Stimulated activated CD8-positive, alpha-beta memory T cell treated with anti-CD3 and anti-CD28 coated beads, Interleukin-2, amount 100 ng/mL, for 1 hour (primary cell): Measurements from ENCODE around the gene TUBA3C.

Experiments
- DNase-seq, 2 donors: peaks; one replicate each; pipeline ENCODE4 v3.0.0-alpha.2; 2020; ENCODE audit warnings: low read depth in 2 of 2

The TUBA3C gene

DNA sequence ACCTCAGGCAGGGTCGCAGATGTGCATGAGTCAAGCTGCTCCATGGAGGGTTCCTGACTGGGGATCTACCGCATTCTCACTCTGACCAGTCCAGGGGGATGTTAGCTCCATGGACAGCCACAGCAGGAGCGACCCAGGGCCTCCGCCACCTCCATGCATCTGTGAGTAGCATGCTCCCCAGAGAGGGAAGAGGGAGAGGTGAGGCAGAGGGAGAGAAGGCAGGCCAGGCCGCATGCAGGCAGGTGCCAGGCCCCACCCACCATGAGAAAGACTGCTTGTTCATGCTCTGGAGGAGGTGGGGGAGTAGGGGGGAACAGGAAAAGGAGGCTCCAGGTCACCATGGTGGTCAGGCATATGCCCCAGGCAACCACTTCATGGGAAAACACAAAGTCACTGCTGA, 20.3 kb downstream of the TUBA3C start:
- no peak for DNase-seq

- DNase-seq = no peak
Observed at GRCh38 chr13:19159761-19160420, 21.7 kb downstream of the TUBA3C start.

DNA sequence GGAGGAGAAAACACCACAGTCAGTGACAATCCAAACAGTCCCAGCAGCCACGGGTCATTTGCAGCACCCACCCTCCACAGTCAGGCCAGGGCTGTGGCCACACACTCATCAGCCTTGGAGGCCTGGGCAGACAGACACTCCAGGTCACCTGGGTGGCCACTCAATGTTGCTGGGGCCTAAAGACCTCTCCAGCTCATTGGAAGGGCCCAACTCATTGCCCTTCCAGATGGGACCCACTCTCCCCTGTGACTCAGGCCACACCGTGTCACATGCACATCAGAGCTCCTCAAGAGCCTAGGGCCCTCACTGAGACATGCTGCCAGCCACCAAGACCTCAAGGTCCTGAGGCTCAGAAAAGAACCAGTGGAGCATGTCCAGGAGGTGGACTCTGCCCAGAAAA, 22.4 kb downstream of the TUBA3C start:
- DNase-seq = no peak

GRCh38 chr13:19158526-19159174, 23.0 kb downstream of the TUBA3C start:
- DNase-seq = no peak

DNA sequence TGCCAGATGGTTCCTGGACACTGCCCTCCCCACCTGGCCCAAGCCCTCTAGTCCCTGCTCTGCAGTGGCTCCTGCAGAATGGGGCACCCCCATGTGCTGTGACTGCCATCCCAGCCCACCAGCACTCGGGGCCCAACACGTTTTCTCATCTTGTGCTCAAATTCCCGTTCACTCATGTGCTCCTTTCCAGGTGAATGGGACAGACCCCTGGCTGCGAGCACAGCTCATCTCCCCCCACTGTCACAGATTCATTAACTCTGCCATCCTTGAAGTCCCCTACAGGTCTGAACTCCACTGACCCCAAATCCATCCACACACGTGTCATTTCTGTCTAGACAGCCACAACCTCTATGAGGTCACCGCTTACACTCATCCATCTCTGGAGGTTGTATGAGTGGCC, 23.6 kb downstream of the TUBA3C start:
- DNase-seq = no peak

GRCh38 chr13:19157461-19157860, 24.2 kb downstream of the TUBA3C start:
- no peak for DNase-seq

DNA sequence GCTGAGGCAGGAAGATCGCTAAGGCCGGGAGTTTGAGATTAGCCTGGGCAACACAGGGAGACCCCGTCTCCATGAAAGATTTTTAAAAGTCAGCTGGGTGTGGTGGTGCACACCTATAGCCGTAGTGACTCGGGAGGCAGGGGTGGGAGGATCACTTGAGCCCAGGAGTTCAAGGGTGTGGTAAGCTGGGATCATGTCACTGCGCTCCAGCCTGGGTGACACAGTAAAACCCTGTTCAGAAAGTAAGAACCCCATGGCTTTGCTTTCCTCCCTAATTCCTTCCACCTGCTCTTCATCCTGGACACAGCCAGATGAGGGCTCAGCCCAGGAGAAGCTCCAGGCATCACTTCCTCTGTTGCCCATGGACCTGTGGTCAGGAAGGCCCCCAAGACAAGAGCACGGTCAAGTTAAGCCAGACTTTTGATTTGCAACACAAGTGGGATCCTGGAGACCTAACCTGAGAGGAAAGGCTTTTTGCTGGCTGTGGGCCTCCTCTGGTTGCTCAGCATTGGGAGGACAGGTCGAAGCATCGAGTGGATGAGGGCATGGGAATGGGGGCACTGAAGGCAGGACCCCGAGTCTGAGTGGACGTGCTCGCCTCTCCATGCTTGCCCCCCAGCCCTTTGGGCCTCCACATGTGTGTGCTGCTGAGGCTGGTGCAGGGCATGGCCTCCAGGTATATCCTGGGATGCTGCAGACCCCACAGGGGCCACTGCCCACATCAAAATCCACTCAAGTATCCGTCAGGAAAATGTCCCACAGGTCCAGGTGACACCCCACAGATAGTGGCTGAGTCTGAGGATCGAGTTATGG, 25.4 kb downstream of the TUBA3C start:
- no peak for DNase-seq

DNA sequence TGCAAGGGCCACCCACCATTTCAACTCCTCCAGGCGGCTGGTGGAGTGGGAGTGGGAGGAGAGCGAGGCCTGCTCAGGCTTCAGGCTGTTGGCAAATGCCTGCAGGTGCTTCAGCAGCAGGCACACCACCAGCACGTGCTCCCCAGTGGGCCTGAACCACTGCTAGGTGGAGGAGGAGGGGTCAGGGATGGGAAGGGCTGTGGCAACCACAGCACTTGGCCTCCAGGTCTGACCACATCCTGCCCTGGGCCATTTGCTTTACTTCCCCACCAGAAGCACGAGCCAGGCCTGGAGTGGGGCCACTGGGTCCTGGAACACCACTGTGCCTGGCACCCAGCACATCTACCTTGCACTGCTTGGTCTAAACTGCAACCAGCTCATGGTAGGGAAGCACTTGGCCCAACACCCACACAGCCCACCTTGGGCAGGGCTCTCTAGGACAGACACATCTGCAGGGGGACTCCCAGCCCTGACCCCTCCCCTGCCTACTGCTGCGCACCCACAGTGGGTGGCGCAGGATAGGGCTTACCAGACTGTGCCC, 26.2 kb downstream of the TUBA3C start:
- no peak for DNase-seq

DNA sequence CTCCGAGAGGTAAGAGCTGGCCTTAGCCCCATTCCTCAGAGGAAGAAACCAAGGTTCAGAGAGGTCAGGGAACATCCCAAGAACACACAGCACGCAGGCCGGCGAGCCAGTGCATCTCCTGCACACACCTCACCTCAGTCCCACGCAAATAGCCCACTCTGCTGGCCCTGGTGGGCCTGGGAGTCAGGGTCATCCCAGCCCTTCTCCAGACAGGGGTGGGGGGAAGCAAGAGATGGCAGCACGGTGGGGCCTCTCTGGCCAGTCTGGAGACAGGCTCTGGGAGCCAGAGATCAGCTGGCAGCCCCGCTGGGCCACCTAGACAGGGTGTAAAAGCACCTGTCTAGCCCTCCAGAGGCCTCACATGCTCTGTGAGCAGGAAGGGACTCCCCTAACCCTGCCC, 26.8 kb downstream of the TUBA3C start:
- no peak for DNase-seq

DNA sequence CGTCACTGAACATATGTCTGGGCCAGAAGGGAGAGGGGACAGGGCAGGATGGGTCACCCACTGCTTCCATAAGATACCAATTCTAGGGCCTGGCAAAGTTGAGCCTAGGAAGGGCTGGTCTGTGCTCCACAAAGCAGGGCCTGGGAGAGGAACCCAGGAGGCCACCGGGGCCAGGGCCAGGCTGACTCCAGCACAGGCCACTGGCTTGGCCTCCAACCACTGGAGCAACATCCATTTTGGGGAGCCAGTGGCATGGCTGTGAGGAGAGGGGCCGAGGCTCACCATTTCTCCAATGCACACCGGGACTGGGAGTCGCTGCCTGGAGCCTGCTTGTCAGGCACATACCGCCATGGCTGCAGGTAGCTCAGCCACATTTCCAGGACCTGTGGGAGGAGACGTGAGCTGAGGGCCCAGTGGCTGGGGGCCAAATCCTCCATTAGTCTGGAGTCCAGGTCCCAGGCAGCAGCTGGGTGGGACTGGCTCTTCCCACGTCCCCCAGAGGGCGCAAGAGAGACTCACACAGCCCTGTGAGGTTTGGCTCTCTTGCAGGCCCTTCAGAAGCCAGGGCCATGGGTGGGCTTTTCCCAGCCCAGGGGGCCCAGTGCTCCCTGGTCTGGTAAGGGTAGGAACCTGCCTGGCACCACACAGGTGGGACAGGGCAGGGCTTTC, 27.7 kb downstream of the TUBA3C start:
- no peak for DNase-seq

- no peak for DNase-seq
Observed at GRCh38 chr13:19152403-19152802, 29.2 kb downstream of the TUBA3C start.

DNA sequence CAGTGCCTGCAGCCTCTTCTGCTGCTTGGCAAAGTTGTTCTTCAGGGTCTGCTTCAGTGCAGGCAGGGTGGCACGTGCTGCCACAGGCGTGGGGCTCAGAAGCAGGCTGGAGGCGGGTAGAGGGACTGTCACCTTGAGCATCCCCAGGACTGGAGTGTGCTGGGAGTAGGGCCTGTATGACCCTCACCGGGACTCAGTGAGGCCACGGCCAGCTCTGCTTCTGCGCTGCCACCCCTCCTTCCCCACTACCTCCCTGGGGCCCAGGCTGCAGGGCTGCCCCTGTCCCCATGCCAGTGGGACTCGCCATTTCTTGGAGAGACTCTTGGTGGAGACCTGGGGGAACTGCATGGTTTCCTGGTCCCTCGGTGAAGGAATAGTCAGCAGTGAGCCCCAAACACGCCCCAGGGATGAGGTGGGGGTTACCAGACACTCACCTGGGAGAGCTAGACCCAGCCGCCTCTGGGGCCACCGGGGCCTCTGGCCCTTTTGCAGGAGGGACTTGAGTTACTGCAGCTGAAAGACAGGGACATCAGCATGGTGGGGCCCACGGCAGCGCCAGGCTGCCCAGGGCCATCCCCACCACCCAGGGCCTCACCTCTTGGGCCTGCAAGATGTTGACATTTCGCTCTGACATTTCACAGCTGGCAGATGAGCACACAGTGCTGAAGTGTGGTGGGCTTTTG, 29.9 kb downstream of the TUBA3C start:
- DNase-seq = no peak

DNA sequence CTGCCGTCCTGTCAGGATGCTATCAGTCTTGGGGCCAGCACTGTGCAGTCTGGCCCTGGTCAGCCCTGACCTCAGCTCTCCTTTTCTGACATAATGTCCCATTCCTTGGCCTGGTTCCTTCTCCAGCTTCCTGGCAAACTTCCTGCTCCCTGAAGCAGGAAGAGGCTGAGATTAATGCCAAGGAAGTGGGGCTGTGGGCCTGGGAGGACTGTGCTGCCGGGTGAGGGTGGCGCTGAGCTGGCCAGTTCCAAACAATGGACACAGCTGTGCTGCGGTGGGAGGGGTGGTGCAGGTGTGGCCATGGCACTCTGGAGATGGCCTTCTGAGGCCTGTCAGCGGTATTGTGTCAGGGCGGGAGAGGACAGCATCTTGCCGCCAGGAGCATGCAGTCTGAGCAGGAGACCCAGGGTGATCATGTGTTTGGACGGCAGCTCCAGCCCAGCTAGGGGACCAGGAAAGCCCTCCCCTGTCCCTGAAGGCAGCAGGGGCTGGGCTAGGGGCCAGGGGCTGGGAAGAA, 30.9 kb downstream of the TUBA3C start:
- no peak for DNase-seq

GRCh38 chr13:19150226-19150625, 31.4 kb downstream of the TUBA3C start:
- DNase-seq = no peak

- DNase-seq = no peak
Observed at GRCh38 chr13:19148561-19148960, 33.1 kb downstream of the TUBA3C start.
